Fibroblast of lung (primary cell): Measurements from ENCODE around the gene TAB2.

Experiments
- EZH2 ChIP-seq: IDR thresholded peaks from 2 replicates; pipeline ENCODE4 v1.5.1; 2012; ENCODE audit warnings: low read length, control low read depth, mild to moderate bottlenecking; ENCODE audit errors: missing control alignments
- TF ChIP-seq, protein P1 (sequence below), 2 donors: IDR thresholded peaks in 1 of 2; conservative IDR thresholded peaks in 1 of 2; 1 replicate in 1 of 2; 2 replicates in 1 of 2; pipeline ENCODE4 v1.5.1; 2011 to 2012; ENCODE audit warnings: low read length in 2 of 2, control low read depth in 1 of 2, inconsistent platforms in 1 of 2, low read depth in 1 of 2, mild to moderate bottlenecking in 1 of 2

- TF ChIP-seq, protein P1, sequence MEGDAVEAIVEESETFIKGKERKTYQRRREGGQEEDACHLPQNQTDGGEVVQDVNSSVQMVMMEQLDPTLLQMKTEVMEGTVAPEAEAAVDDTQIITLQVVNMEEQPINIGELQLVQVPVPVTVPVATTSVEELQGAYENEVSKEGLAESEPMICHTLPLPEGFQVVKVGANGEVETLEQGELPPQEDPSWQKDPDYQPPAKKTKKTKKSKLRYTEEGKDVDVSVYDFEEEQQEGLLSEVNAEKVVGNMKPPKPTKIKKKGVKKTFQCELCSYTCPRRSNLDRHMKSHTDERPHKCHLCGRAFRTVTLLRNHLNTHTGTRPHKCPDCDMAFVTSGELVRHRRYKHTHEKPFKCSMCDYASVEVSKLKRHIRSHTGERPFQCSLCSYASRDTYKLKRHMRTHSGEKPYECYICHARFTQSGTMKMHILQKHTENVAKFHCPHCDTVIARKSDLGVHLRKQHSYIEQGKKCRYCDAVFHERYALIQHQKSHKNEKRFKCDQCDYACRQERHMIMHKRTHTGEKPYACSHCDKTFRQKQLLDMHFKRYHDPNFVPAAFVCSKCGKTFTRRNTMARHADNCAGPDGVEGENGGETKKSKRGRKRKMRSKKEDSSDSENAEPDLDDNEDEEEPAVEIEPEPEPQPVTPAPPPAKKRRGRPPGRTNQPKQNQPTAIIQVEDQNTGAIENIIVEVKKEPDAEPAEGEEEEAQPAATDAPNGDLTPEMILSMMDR (conservative IDR thresholded peaks at IDR 0.05 in 1 of 2, IDR thresholded peaks at IDR 0.05 in 1 of 2; ENCODE audit: low read depth in 1 of 2, low read length in 2 of 2) = no peak
- no peak for TF ChIP-seq EZH2
Measured at GRCh38 chr6:149387779-149388512, 70.4 kb downstream of the TAB2 start.
